GM20431 (cell line): ENCODE data around the gene OPN3.

Source experiments
- in situ Hi-C: fragments of 300-500 bp; cut with MseI, MboI; formaldehyde crosslinking; loops from one replicate; pipeline ENCODE4 v1.15.0; 2020; ENCODE audit warnings: low sequenced_read_pairs; ENCODE audit not compliant: unreplicated experiment

The OPN3 gene

GRCh38 chr1:241551759-241552638 is 88.2 kb downstream of the OPN3 start:
- in situ Hi-C loops, result no loop called here

GRCh38 chr1:241550318-241550717 is 89.9 kb downstream of the OPN3 start:
- in situ Hi-C loops, result no loop called here

GRCh38 chr1:241548008-241548407 is 92.2 kb downstream of the OPN3 start:
- in situ Hi-C loops, result no loop called here
